Keratinocyte (primary cell): ENCODE results near the gene HECTD1. TPM values are rescaled to one million over a fixed set of nuclear protein-coding genes. Genes with fewer than 3 reads are reported as not detected.

Source experiments
- DNase-seq: peaks from one replicate; pipeline ENCODE4 v3.0.0-alpha.2; 2011; ENCODE audit warnings: low read depth, missing footprints, low spot score
- FAIRE-seq: peaks from 2 replicates; lab custom pipeline; 2011; peaks lifted over from hg19 to GRCh38; lab: Jason Lieb, UNC
- H2AFZ ChIP-seq: 2 replicates; pipeline ENCODE4 v1.6.0; 2012; ENCODE audit warnings: low read length, control low read depth, inconsistent platforms; ENCODE audit not compliant: control insufficient read depth
- H3K27ac ChIP-seq: 2 replicates; pipeline ENCODE4 v1.5.1; 2011; ENCODE audit warnings: low read length; ENCODE audit not compliant: control insufficient read depth, insufficient read depth
- H3K27me3 ChIP-seq: 3 replicates; pipeline ENCODE4 v1.6.0; 2011; ENCODE audit warnings: low read length; ENCODE audit not compliant: control insufficient read depth, insufficient read depth; ENCODE audit errors: extremely low read depth
- H3K36me3 ChIP-seq, 2 experiments: 2 replicates in 1 of 2; 3 replicates in 1 of 2; pipeline ENCODE4 v1.5.1; 2011; ENCODE audit warnings: low read length in 2 of 2, mild to moderate bottlenecking in 1 of 2; ENCODE audit not compliant: control insufficient read depth in 2 of 2, insufficient read depth in 2 of 2; ENCODE audit errors: extremely low read depth in 1 of 2
- H3K4me1 ChIP-seq: 3 replicates; pipeline ENCODE4 v1.5.1; 2011; ENCODE audit warnings: low read length; ENCODE audit not compliant: control insufficient read depth, insufficient read depth; ENCODE audit errors: extremely low read depth
- H3K4me2 ChIP-seq: 3 replicates; pipeline ENCODE4 v1.6.0; 2011; ENCODE audit warnings: low read depth, low read length; ENCODE audit not compliant: control insufficient read depth, insufficient read depth; ENCODE audit errors: extremely low read depth
- H3K4me3 ChIP-seq, 3 experiments: fragments of 200-600 bp in 1 of 3; sonication (generic) in 1 of 3; 2 replicates in 2 of 3; 3 replicates in 1 of 3; pipeline ENCODE4 v1.5.1; 2011 to 2016; ENCODE audit warnings: low read length in 3 of 3, mild to moderate bottlenecking in 3 of 3, control low read depth in 2 of 3, inconsistent platforms in 1 of 3, low read depth in 1 of 3, mixed read lengths in 1 of 3, mixed run types in 1 of 3, moderate library complexity in 1 of 3; ENCODE audit not compliant: control insufficient read depth in 2 of 3, insufficient read depth in 2 of 3; ENCODE audit errors: extremely low read depth in 1 of 3
- H3K79me2 ChIP-seq: 2 replicates; pipeline ENCODE4 v1.6.0; 2012; ENCODE audit warnings: low read length; ENCODE audit not compliant: control insufficient read depth, insufficient read depth
- H3K9ac ChIP-seq: 3 replicates; pipeline ENCODE4 v1.6.0; 2011; ENCODE audit warnings: low read length; ENCODE audit not compliant: control insufficient read depth, insufficient read depth; ENCODE audit errors: extremely low read depth
- H3K9me1 ChIP-seq: 3 replicates; pipeline ENCODE4 v1.6.0; 2011; ENCODE audit warnings: low read length; ENCODE audit not compliant: control insufficient read depth, insufficient read depth; ENCODE audit errors: extremely low read depth
- H3K9me3 ChIP-seq: 2 replicates; pipeline ENCODE4 v1.5.1; 2012; ENCODE audit warnings: low read depth, low read length; ENCODE audit not compliant: control insufficient read depth
- H4K20me1 ChIP-seq: 3 replicates; pipeline ENCODE4 v1.6.0; 2011; ENCODE audit warnings: low read length; ENCODE audit not compliant: control insufficient read depth, insufficient read depth; ENCODE audit errors: extremely low read depth
- CTCF ChIP-seq, 3 experiments: IDR thresholded peaks in 1 of 3; conservative IDR thresholded peaks in 1 of 3; optimal IDR thresholded peaks in 1 of 3; 2 replicates in 2 of 3; 3 replicates in 1 of 3; pipeline versions ENCODE3 to v1.5.1; 2011; ENCODE audit warnings: low read length in 3 of 3, mild to moderate bottlenecking in 3 of 3, moderate library complexity in 2 of 3, control low read depth in 1 of 3, inconsistent platforms in 1 of 3; ENCODE audit not compliant: insufficient read depth in 2 of 3; ENCODE audit errors: extremely low read depth in 1 of 3
- EZH2 ChIP-seq: IDR thresholded peaks from one replicate; pipeline ENCODE4 v1.6.1; 2012; ENCODE audit warnings: inconsistent platforms, mild to moderate bottlenecking, low read length, moderate library complexity
- dilution Hi-C: fragments of 300-500 bp; cut with MboI; formaldehyde crosslinking; loops from one replicate; pipeline ENCODE4 v1.7.0; 2020; ENCODE audit warnings: low sequenced_read_pairs; ENCODE audit not compliant: extremely low pct_ligation_motif_present
- polyA plus RNA-seq, 5 experiments: library from polyadenylated mRNA; depleted of rRNA in 3 of 5; stranded (reverse) in 3 of 5; stranded (forward) in 1 of 5; unstranded in 1 of 5; fragments of >200 nt; gene quantifications; 1 replicate in 1 of 5; 2 replicates in 3 of 5; 3 replicates in 1 of 5; pipeline versions ENCODE4 v1.2.1 to v1.2.3, GENCODE V29; 2011 to 2012; ENCODE audit warnings: missing spikeins in 2 of 5, low read depth in 1 of 5, low replicate concordance in 1 of 5

HECTD1 gene
- polyA plus RNA-seq, 1 donor (not counting 4 experiments of a cell fraction or from before 2014, with no cell fraction given): 94.8 TPM

GRCh38 chr14:31209605-31210004 lies 2.0 kb upstream of the HECTD1 start:
- FAIRE-seq (no peak), DNase-seq (no peak)
- Histone ChIP-seq H3K4me1 (peaks cover 5% of the 10 kb centered on the region), H4K20me1 (peaks cover 8% of the 10 kb centered on the region), H3K79me2 (peaks cover 28% of the 10 kb centered on the region), H3K9me1 (no peaks in the 10 kb centered on the region), H3K4me3 (no peak overlapping the region), H3K36me3 (no peaks in the 10 kb centered on the region), H3K4me2 (no peak overlapping the region), H2AFZ (no peak overlapping the region), H3K9ac (no peak overlapping the region), H3K27ac (no peak overlapping the region), H3K9me3 (no peaks in the 10 kb centered on the region), H3K27me3 (no peaks in the 10 kb centered on the region)
- TF ChIP-seq CTCF (optimal IDR thresholded peaks at IDR 0.05 in 1 of 3, IDR thresholded peaks at IDR 0.05 in 1 of 3, conservative IDR thresholded peaks at IDR 0.05 in 1 of 3; ENCODE audit: extremely low read depth in 1 of 3, insufficient read depth in 2 of 3, low read length in 3 of 3) (no peak), EZH2 (no peak)
- dilution Hi-C loops: no loop called here

GRCh38 chr14:31208546-31209424 lies 1.2 kb upstream of the HECTD1 start:
- Histone ChIP-seq H3K9me3 (no peaks in the 10 kb centered on the region), H3K79me2 (peaks cover 35% of the 10 kb centered on the region), H3K27ac (peak overlapping the region; percentile 94), H3K4me2 (peak overlapping the region; percentile 94), H3K27me3 (no peaks in the 10 kb centered on the region), H3K36me3 (no peaks in the 10 kb centered on the region), H4K20me1 (peaks cover 8% of the 10 kb centered on the region), H2AFZ (peak overlapping the region; percentile 96), H3K9me1 (no peaks in the 10 kb centered on the region), H3K9ac (peak overlapping the region; percentile 97), H3K4me3 (peak overlapping the region; percentile 76 to 90 (median 88)), H3K4me1 (peaks cover 5% of the 10 kb centered on the region)
- no peak for TF ChIP-seq CTCF (optimal IDR thresholded peaks at IDR 0.05 in 1 of 3, IDR thresholded peaks at IDR 0.05 in 1 of 3, conservative IDR thresholded peaks at IDR 0.05 in 1 of 3; ENCODE audit: extremely low read depth in 1 of 3, insufficient read depth in 2 of 3, low read length in 3 of 3)
- no peak for TF ChIP-seq EZH2
- no peak for FAIRE-seq
- dilution Hi-C loops: no loop called here
- no peak for DNase-seq
